GM12878 (cell line): Measurements from ENCODE around the gene GBX1. TPM values are rescaled to one million over a fixed set of nuclear protein-coding genes. Genes with fewer than 3 reads are reported as not detected.
A peak's percentile ranks its signal among the peaks of the same experiment; 100 is the strongest.

Source experiments
- BHLHE40 ChIP-seq, 2 experiments: fragments of 450-650 bp in 1 of 2; IDR thresholded peaks; 2 replicates each; pipeline ENCODE4 v1.6.1; 2011 to 2017; ENCODE audit warnings: low read depth in 2 of 2, borderline replicate concordance in 1 of 2, improper control_type of control experiment in 1 of 2, low read length in 1 of 2, mild to moderate bottlenecking in 1 of 2
- BRCA1 ChIP-seq: IDR thresholded peaks from 2 replicates; pipeline ENCODE4 v1.6.1; 2011; ENCODE audit warnings: low read depth, low read length, improper control_type of control experiment
- CBX5 ChIP-seq: sonication (generic); IDR thresholded peaks from 2 replicates; pipeline ENCODE4 v1.6.1; 2016; ENCODE audit warnings: low read depth, moderate library complexity, mild to moderate bottlenecking, inconsistent platforms
- CREB1 ChIP-seq: IDR thresholded peaks from 2 replicates; pipeline ENCODE4 v1.6.1; 2012; ENCODE audit warnings: low read depth, mild to moderate bottlenecking, inconsistent platforms
- HCFC1 ChIP-seq: fragments of 150-350 bp; IDR thresholded peaks from 2 replicates; pipeline ENCODE4 v1.6.1; 2014; ENCODE audit warnings: low read length
- NFXL1 ChIP-seq: fragments of 450-650 bp; IDR thresholded peaks from 2 replicates; pipeline ENCODE4 v1.6.1; 2017; ENCODE audit warnings: antibody characterized with exemption, mild to moderate bottlenecking, borderline replicate concordance
- PAX5 ChIP-seq: IDR thresholded peaks from 2 replicates; pipeline ENCODE4 v1.6.1; 2011; ENCODE audit warnings: low read depth, low read length, borderline replicate concordance
- POLR2A ChIP-seq: IDR thresholded peaks from 2 replicates; pipeline ENCODE4 v1.6.1; 2011; ENCODE audit warnings: low read depth, mild to moderate bottlenecking, low read length
- RAD21 ChIP-seq: IDR thresholded peaks from 2 replicates; pipeline ENCODE4 v1.6.1; 2011; ENCODE audit warnings: mild to moderate bottlenecking, low read depth, low read length, moderate library complexity; ENCODE audit not compliant: insufficient read depth
- RELA ChIP-seq: fragments of 450-650 bp; IDR thresholded peaks from 2 replicates; pipeline ENCODE4 v1.8.0; 2014; ENCODE audit warnings: borderline replicate concordance; ENCODE audit not compliant: partially characterized antibody
- REST ChIP-seq: IDR thresholded peaks from 2 replicates; pipeline ENCODE4 v1.6.1; 2012; ENCODE audit warnings: mild to moderate bottlenecking, low read depth, low read length
- SMC3 ChIP-seq: IDR thresholded peaks from 2 replicates; pipeline ENCODE4 v1.6.1; 2011; ENCODE audit warnings: low read length, improper control_type of control experiment, borderline replicate concordance
- SP1 ChIP-seq: IDR thresholded peaks from one replicate; pipeline ENCODE4 v1.6.1; 2011; ENCODE audit warnings: low read depth, low read length
- SPI1 ChIP-seq: IDR thresholded peaks from 2 replicates; pipeline ENCODE4 v1.6.1; 2011; ENCODE audit warnings: low read depth, mild to moderate bottlenecking, low read length, moderate library complexity, borderline replicate concordance; ENCODE audit not compliant: insufficient read depth
- SRF ChIP-seq, 2 experiments: IDR thresholded peaks; 2 replicates each; pipeline ENCODE4 v1.6.1; 2011; ENCODE audit warnings: low read depth in 2 of 2, low read length in 2 of 2, mild to moderate bottlenecking in 1 of 2, moderate library complexity in 1 of 2
- STAT1 ChIP-seq: fragments of 450-650 bp; conservative IDR thresholded peaks from 2 replicates; pipeline ENCODE4 v1.6.1; 2014; ENCODE audit warnings: antibody characterized with exemption, mild to moderate bottlenecking
- TARDBP ChIP-seq: IDR thresholded peaks from 2 replicates; pipeline ENCODE4 v1.6.1; 2016; ENCODE audit warnings: borderline replicate concordance
- TCF12 ChIP-seq: IDR thresholded peaks from 2 replicates; pipeline ENCODE4 v1.6.1; 2011; ENCODE audit warnings: low read depth, mild to moderate bottlenecking, low read length
- polyA plus RNA-seq, 11 experiments: library from polyadenylated mRNA; depleted of rRNA in 4 of 11; unstranded in 6 of 11; stranded (reverse) in 5 of 11; fragments of >200 nt; fragmentation: Nextera tagmentation in 4 of 11; fragmentation: Illumina TruSeq in 1 of 11; extraction: Ambion mirVana in 4 of 11; extraction: Trizol in 1 of 11; gene quantifications; 1 replicate in 1 of 11; 2 replicates in 10 of 11; pipeline versions ENCODE4 v1.2.1 to v1.2.3, GENCODE V29; 2011 to 2016; ENCODE audit warnings: inconsistent platforms in 2 of 11, missing spikeins in 2 of 11, low read depth in 1 of 11
- total RNA-seq, 4 experiments: library from RNA; depleted of rRNA in 3 of 4; stranded (reverse); fragments of >200 nt in 3 of 4; fragmentation: Illumina TruSeq in 1 of 4; extraction: Trizol in 1 of 4; gene quantifications; 2 replicates each; pipeline versions ENCODE4 v1.2.1 to v1.2.3, GENCODE V29; 2013 to 2021
- TF ChIP-seq, protein P1 (sequence below): fragments of 450-650 bp; IDR thresholded peaks from 2 replicates; pipeline ENCODE4 v1.6.1; 2017; ENCODE audit warnings: mild to moderate bottlenecking
- TF ChIP-seq, protein P2 (sequence below): IDR thresholded peaks from 2 replicates; pipeline ENCODE4 v1.6.1; 2012; ENCODE audit warnings: low read depth, low read length, improper control_type of control experiment

Gene GBX1
- total and polyA plus RNA-seq, 10 of the 15 experiments (the other 5 are each of a cell fraction or from before 2014, with no cell fraction given) = not detected

DNA sequence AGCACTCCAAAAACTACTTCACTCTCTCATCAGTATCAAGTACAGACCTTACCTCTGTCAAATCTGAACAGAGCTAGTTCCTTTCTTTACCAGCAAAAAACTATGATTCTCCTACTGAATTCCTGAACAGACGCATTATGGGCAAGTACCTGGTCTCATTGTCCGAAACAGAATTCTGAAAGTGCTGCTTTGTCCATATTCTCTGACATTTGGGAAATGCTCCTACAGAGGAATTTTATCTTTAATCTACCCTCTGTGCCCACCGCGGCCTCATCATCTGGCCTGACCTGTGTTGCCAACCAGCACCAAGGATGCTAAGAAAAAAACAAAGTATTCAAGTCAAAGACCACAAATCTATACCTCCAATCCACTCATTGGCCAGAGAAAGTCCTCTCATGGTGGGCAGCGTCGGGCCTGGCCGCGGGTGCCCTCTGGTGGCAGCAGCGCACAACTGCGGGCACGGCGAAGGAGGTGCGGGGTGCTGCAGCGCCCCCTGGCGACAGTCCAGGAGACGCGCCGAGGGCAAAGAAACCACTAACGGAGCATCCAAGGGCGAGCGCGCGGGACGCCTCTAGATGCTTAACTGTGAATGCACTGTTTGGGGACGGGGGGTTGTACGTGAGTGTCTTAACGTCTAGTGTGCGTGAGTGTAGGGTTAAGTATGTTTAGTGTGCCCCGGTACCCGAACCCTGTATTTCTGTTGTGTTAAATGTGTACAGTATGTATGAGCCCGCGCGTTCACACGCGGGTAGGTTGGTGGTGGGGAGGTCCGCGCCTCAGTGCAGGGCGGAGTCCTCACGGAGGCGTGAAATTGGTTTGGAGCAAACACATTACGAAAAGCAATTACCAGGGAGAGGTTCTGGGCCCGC lies 5.0 kb upstream of the GBX1 start (continued):
- no peak for TF ChIP-seq REST
- no peak for TF ChIP-seq SRF (IDR thresholded peaks at IDR 0.05; ENCODE audit: low read depth in 2 of 2, low read length in 2 of 2)
- peak; percentile 75 for TF ChIP-seq RAD21
- 0 out of 2 replicates have a peak, but pooled peaks have one; percentile 50 for TF ChIP-seq CBX5
- no peak for TF ChIP-seq NFXL1
- TF ChIP-seq BHLHE40 (IDR thresholded peaks at IDR 0.05; ENCODE audit: borderline replicate concordance in 1 of 2, low read depth in 2 of 2, low read length in 1 of 2) = peak; percentile 45 to 72; a peak in 2 of 4 replicates
- peak; percentile 70 for TF ChIP-seq RELA
- TF ChIP-seq, protein P1, sequence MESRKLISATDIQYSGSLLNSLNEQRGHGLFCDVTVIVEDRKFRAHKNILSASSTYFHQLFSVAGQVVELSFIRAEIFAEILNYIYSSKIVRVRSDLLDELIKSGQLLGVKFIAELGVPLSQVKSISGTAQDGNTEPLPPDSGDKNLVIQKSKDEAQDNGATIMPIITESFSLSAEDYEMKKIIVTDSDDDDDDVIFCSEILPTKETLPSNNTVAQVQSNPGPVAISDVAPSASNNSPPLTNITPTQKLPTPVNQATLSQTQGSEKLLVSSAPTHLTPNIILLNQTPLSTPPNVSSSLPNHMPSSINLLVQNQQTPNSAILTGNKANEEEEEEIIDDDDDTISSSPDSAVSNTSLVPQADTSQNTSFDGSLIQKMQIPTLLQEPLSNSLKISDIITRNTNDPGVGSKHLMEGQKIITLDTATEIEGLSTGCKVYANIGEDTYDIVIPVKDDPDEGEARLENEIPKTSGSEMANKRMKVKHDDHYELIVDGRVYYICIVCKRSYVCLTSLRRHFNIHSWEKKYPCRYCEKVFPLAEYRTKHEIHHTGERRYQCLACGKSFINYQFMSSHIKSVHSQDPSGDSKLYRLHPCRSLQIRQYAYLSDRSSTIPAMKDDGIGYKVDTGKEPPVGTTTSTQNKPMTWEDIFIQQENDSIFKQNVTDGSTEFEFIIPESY = peak; percentile 87
- TF ChIP-seq SPI1 = no peak
- 0 out of 2 replicates have a peak, but pooled peaks have one; percentile 23 for TF ChIP-seq HCFC1
- peak; percentile 33; the same call in 1 of the 2 replicates for TF ChIP-seq PAX5
- 0 out of 2 replicates have a peak, but pooled peaks have one; percentile 43 for TF ChIP-seq STAT1
- no peak for TF ChIP-seq POLR2A
- peak; percentile 69 for TF ChIP-seq SP1
- TF ChIP-seq, protein P2, sequence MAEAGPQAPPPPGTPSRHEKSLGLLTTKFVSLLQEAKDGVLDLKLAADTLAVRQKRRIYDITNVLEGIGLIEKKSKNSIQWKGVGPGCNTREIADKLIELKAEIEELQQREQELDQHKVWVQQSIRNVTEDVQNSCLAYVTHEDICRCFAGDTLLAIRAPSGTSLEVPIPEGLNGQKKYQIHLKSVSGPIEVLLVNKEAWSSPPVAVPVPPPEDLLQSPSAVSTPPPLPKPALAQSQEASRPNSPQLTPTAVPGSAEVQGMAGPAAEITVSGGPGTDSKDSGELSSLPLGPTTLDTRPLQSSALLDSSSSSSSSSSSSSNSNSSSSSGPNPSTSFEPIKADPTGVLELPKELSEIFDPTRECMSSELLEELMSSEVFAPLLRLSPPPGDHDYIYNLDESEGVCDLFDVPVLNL = no peak
- no peak for TF ChIP-seq BRCA1
- TF ChIP-seq CREB1 = peak; percentile 49; the same call in 1 of the 2 replicates
- TF ChIP-seq TCF12 = 0 out of 2 replicates have a peak, but pooled peaks have one; percentile 6
- TF ChIP-seq SMC3 = peak; percentile 96
- TF ChIP-seq TARDBP = 0 out of 2 replicates have a peak, but pooled peaks have one; percentile 29
